Measurements from ENCODE around the gene TESK2. TPM values are rescaled to one million over a fixed set of nuclear protein-coding genes. Genes with fewer than 3 reads are reported as not detected.

Gene TESK2
- total and polyA plus RNA-seq, 4 donors = 1.8 to 8.7 (median 3.6) TPM

DNA sequence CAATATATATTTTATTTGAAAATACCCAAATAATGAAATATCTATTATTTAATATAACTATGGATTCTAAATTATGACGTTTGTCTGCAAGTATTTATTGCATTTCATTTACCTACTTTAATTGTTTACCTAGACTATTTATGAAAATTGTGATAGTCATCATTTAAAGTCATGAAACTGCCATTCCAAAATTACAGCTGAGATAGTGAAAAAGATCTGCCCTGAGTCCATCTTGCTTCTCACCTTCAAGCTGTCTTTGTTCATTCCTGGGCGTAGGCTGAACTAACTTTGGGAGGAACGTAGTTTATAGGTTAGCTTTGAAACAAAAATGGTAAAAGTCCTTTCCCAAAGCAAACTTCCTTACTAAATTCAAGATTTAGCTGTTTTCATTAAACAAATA is 176.7 kb downstream of the TESK2 start:
- no peak for TF ChIP-seq CTCF (IDR thresholded peaks at IDR 0.05; ENCODE audit: control extremely low read depth, extremely low read depth)
- ATAC-seq (ENCODE audit: insufficient read depth, low FRiP score) = no peak

GRCh38 chr1:45306905-45307304 is 184.1 kb downstream of the TESK2 start:
- Histone ChIP-seq H3K4me3 (no peak overlapping the region), H3K27me3 (ENCODE audit: control insufficient read depth in 3 of 3, insufficient read depth in 3 of 3, low read length in 2 of 3) (no peaks in the 10 kb centered on the region), H3K9me3 (ENCODE audit: control insufficient read depth in 4 of 4, insufficient read depth in 3 of 4, low read length in 3 of 4) (no peaks in the 10 kb centered on the region), H3K4me1 (ENCODE audit: control insufficient read depth in 5 of 5, insufficient read depth in 5 of 5, low read length in 5 of 5) (peaks cover 0 to 8% (median 5%) of the 10 kb centered on the region in 5 donors), H3K36me3 (ENCODE audit: control insufficient read depth in 4 of 4, insufficient read depth in 4 of 4, low read length in 4 of 4) (no peaks in the 10 kb centered on the region), H3K9ac (ENCODE audit: insufficient read depth in 1 of 2, low read length in 2 of 2) (no peak overlapping the region), H3K27ac (ENCODE audit: low read depth in 1 of 2, low read length in 1 of 2) (no peak overlapping the region)
- DNase-seq (no peak), ATAC-seq (ENCODE audit: insufficient read depth, low FRiP score) (no peak)
- TF ChIP-seq CTCF (IDR thresholded peaks at IDR 0.05; ENCODE audit: control extremely low read depth, extremely low read depth) = no peak
- WGBS, 2 donors = 86 to 88% methylated on average over 3 of the region's 3 CpGs

More for the DNA sequence above, 176.7 kb downstream of the TESK2 start:
- Histone ChIP-seq H3K27ac (ENCODE audit: low read depth in 1 of 2, low read length in 1 of 2) (no peak overlapping the region), H3K36me3 (ENCODE audit: control insufficient read depth in 4 of 4, insufficient read depth in 4 of 4, low read length in 4 of 4) (no peaks in the 10 kb centered on the region), H3K4me3 (no peak overlapping the region), H3K9ac (ENCODE audit: insufficient read depth in 1 of 2, low read length in 2 of 2) (no peak overlapping the region), H3K4me1 (ENCODE audit: control insufficient read depth in 5 of 5, insufficient read depth in 5 of 5, low read length in 5 of 5) (peaks cover 0 to 2% (median 0%) of the 10 kb centered on the region in 5 donors), H3K9me3 (ENCODE audit: control insufficient read depth in 4 of 4, insufficient read depth in 3 of 4, low read length in 3 of 4) (peaks cover 0 to 2% (median 0%) of the 10 kb centered on the region in 4 donors), H3K27me3 (ENCODE audit: control insufficient read depth in 3 of 3, insufficient read depth in 3 of 3, low read length in 2 of 3) (no peaks in the 10 kb centered on the region)
- no peak for DNase-seq
- WGBS, 2 donors = 87 to 94% methylated on average over 3 of the region's 3 CpGs

DNA sequence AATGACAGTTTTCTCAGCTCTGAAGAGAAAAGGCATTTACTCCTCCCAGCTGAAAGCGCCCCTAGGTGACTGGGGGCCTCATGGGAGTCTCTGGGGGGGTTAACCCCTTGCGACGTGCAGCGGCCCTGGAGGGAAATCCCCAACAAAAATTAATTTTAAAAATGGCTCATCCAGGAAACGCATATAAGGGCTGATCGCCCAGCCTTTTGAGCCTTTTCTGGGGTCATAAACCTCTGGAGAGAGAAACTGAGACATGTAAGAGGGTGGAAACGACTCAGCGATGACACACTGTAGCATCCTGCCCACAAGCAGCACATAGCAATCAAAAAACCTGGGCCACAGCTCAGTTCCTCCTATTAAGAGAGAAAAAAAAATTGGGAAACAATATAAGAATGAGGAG is 184.6 kb downstream of the TESK2 start:
- H3K36me3 ChIP-seq (ENCODE audit: control insufficient read depth in 4 of 4, insufficient read depth in 4 of 4, low read length in 4 of 4) = no peaks in the 10 kb centered on the region
- H3K27me3 ChIP-seq (ENCODE audit: control insufficient read depth in 3 of 3, insufficient read depth in 3 of 3, low read length in 2 of 3) = no peaks in the 10 kb centered on the region
- no peak for TF ChIP-seq CTCF (IDR thresholded peaks at IDR 0.05; ENCODE audit: control extremely low read depth, extremely low read depth)
- H3K9ac ChIP-seq (ENCODE audit: insufficient read depth in 1 of 2, low read length in 2 of 2) = no peak overlapping the region
- no peak overlapping the region for H3K4me3 ChIP-seq
- 65 to 77% methylated on average over 8 of the region's 8 CpGs for WGBS, 2 donors
- no peaks in the 10 kb centered on the region for H3K9me3 ChIP-seq (ENCODE audit: control insufficient read depth in 4 of 4, insufficient read depth in 3 of 4, low read length in 3 of 4)
- ATAC-seq (ENCODE audit: insufficient read depth, low FRiP score) (no peak), DNase-seq (no peak)
- peaks cover 0 to 8% (median 5%) of the 10 kb centered on the region in 5 donors for H3K4me1 ChIP-seq (ENCODE audit: control insufficient read depth in 5 of 5, insufficient read depth in 5 of 5, low read length in 5 of 5)
- no peak overlapping the region for H3K27ac ChIP-seq (ENCODE audit: low read depth in 1 of 2, low read length in 1 of 2)

DNA sequence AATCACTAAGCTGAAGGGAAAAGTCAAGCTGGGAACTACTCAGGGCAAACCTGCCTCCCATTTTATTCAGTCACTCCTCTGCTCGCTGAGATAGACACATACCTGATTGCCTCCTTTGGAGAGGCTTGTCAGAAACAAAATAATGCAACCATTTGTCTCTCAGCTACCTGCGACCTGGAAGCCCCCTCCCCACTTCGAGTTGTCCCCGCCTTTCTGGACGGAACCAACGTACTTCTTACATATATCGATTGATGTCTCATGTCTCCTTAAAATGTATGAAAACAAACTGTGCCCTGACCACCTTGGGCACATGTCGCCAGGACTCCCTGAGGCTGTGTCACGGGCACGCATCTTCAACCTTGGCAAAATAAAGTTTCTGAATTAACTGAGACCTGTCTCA is 185.7 kb downstream of the TESK2 start:
- H3K4me1 ChIP-seq (ENCODE audit: control insufficient read depth in 5 of 5, insufficient read depth in 5 of 5, low read length in 5 of 5) = peaks cover 0 to 8% (median 5%) of the 10 kb centered on the region in 5 donors
- no peaks in the 10 kb centered on the region for H3K9me3 ChIP-seq (ENCODE audit: control insufficient read depth in 4 of 4, insufficient read depth in 3 of 4, low read length in 3 of 4)
- no peaks in the 10 kb centered on the region for H3K36me3 ChIP-seq (ENCODE audit: control insufficient read depth in 4 of 4, insufficient read depth in 4 of 4, low read length in 4 of 4)
- H3K4me3 ChIP-seq = no peak overlapping the region
- H3K27ac ChIP-seq (ENCODE audit: low read depth in 1 of 2, low read length in 1 of 2) = no peak overlapping the region
- ATAC-seq (ENCODE audit: insufficient read depth, low FRiP score) = no peak
- 89 to 95% methylated on average over 10 of the region's 10 CpGs for WGBS, 2 donors
- H3K9ac ChIP-seq (ENCODE audit: insufficient read depth in 1 of 2, low read length in 2 of 2) = no peak overlapping the region
- no peaks in the 10 kb centered on the region for H3K27me3 ChIP-seq (ENCODE audit: control insufficient read depth in 3 of 3, insufficient read depth in 3 of 3, low read length in 2 of 3)
- no peak for TF ChIP-seq CTCF (IDR thresholded peaks at IDR 0.05; ENCODE audit: control extremely low read depth, extremely low read depth)
- no peak for DNase-seq

All from lung (tissue), 12 donors.